ENCODE results near the gene UBALD2. TPM values are rescaled to one million over a fixed set of nuclear protein-coding genes. Genes with fewer than 3 reads are reported as not detected.

The UBALD2 gene
- total RNA-seq, 1 donor from 2014 or later = 13.2 TPM

DNA sequence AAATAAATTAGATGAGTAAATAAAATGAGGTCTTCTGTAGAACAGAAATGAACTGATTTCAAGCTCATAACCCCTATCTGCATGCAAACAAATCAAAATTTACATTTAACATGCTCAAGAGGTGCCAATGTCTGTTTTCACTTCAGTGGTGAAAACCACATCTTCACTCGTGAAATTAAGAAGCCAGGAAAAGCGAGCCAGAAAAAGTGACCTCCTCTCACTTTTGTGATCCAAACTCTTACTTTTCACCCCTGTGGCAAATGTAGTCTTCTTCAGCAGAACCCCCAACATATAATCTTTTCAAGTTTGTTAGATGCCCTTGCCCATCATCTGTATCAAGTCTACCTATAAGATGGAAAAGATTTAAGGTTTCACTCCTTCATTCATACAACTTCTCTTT is 52.4 kb downstream of the UBALD2 start:
- H3K27me3 Mint-ChIP-seq (ENCODE audit: low read depth) = no peaks in the 10 kb centered on the region
- TF ChIP-seq, protein P1, sequence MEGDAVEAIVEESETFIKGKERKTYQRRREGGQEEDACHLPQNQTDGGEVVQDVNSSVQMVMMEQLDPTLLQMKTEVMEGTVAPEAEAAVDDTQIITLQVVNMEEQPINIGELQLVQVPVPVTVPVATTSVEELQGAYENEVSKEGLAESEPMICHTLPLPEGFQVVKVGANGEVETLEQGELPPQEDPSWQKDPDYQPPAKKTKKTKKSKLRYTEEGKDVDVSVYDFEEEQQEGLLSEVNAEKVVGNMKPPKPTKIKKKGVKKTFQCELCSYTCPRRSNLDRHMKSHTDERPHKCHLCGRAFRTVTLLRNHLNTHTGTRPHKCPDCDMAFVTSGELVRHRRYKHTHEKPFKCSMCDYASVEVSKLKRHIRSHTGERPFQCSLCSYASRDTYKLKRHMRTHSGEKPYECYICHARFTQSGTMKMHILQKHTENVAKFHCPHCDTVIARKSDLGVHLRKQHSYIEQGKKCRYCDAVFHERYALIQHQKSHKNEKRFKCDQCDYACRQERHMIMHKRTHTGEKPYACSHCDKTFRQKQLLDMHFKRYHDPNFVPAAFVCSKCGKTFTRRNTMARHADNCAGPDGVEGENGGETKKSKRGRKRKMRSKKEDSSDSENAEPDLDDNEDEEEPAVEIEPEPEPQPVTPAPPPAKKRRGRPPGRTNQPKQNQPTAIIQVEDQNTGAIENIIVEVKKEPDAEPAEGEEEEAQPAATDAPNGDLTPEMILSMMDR (IDR thresholded peaks at IDR 0.05) = no peak
- H3K36me3 Mint-ChIP-seq (ENCODE audit: low read depth) = peaks cover 25% of the 10 kb centered on the region
- H3K4me1 Mint-ChIP-seq (ENCODE audit: low read depth) = peaks cover 3% of the 10 kb centered on the region
- no peak overlapping the region for H3K27ac Mint-ChIP-seq (ENCODE audit: unreplicated experiment)
- no peak for DNase-seq (ENCODE audit: low spot score)
- H3K9me3 Mint-ChIP-seq (ENCODE audit: low read depth) = no peaks in the 10 kb centered on the region
- no peak overlapping the region for H3K4me3 Mint-ChIP-seq (ENCODE audit: unreplicated experiment)

DNA sequence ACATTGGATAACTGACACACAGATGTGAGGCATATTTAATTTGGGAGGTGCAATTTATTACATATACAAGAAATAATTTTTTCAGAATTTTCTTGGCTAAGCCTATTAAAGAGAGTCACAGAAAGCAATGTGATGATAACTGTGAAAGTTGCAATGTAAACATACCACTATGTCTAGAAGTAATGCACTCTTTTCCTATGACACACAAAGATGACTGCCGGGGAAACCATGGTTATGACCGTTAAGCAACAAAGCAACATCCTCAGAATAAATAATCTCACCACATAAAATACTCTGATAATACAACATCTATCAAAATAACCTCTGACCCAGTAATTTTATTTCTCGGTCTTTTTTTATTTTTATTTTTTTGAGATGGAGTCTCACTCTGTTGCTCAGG is 53.4 kb downstream of the UBALD2 start:
- H3K9me3 Mint-ChIP-seq (ENCODE audit: low read depth) = no peaks in the 10 kb centered on the region
- TF ChIP-seq, protein P1 (IDR thresholded peaks at IDR 0.05) = no peak
- H3K36me3 Mint-ChIP-seq (ENCODE audit: low read depth) = peaks cover 24% of the 10 kb centered on the region
- no peaks in the 10 kb centered on the region for H3K27me3 Mint-ChIP-seq (ENCODE audit: low read depth)
- H3K4me1 Mint-ChIP-seq (ENCODE audit: low read depth) = peaks cover 3% of the 10 kb centered on the region
- no peak for DNase-seq (ENCODE audit: low spot score)
- no peak overlapping the region for H3K27ac Mint-ChIP-seq (ENCODE audit: unreplicated experiment)
- no peak overlapping the region for H3K4me3 Mint-ChIP-seq (ENCODE audit: unreplicated experiment)

Other genes starting within 250 kb of the UBALD2 start
- gene EVPL, start 238.0 kb upstream of the UBALD2 start, total RNA-seq = not detected in 3 replicates
- 62.1 to 77.6 TPM (median 63.0 TPM) in 3 replicates for gene SRP68, start 192.8 kb upstream of the UBALD2 start, total RNA-seq
- gene GALR2, start 190.6 kb upstream of the UBALD2 start, total RNA-seq = not detected in 3 replicates
- gene ZACN, start 186.2 kb upstream of the UBALD2 start, total RNA-seq = not detected in 3 replicates
- gene EXOC7, start 161.6 kb upstream of the UBALD2 start, total RNA-seq = 129 to 180 TPM (median 131 TPM) in 3 replicates
- 0.12 TPM in 1 of 3 replicates, not detected in the others for gene FOXJ1, start 124.1 kb upstream of the UBALD2 start, total RNA-seq
- 1.1 to 1.5 TPM (median 1.4 TPM) in 3 replicates for gene RNF157, start 24.9 kb upstream of the UBALD2 start, total RNA-seq
- 4.7 to 5.2 TPM (median 5.0 TPM) in 3 replicates for gene QRICH2, start 42.9 kb downstream of the UBALD2 start, total RNA-seq
- 41.4 to 59.0 TPM (median 55.3 TPM) in 3 replicates for gene PRPSAP1, start 88.6 kb downstream of the UBALD2 start, total RNA-seq
- 5.8 to 12.8 TPM (median 12.7 TPM) in 3 replicates for gene SPHK1, start 119.3 kb downstream of the UBALD2 start, total RNA-seq
- gene UBE2O, start 187.8 kb downstream of the UBALD2 start, total RNA-seq = 20.0 to 22.1 TPM (median 22.0 TPM) in 3 replicates
- not detected in 3 replicates for gene AANAT, start 202.3 kb downstream of the UBALD2 start, total RNA-seq
- 4.7 to 5.4 TPM (median 4.9 TPM) in 3 replicates for gene RHBDF2, start 236.1 kb downstream of the UBALD2 start, total RNA-seq

Measured in chondrocyte (in vitro differentiated cells).